GM19035 (cell line): ENCODE results near the gene MDP1.
A peak's percentile ranks its signal among the peaks of the same experiment; 100 is the strongest.

ENCODE experiments used
- ATAC-seq: cut with Tn5 transposase; IDR thresholded peaks from one replicate; pipeline ENCODE4 v1.9.1; 2021; ENCODE audit not compliant: unreplicated experiment

MDP1 gene

DNA sequence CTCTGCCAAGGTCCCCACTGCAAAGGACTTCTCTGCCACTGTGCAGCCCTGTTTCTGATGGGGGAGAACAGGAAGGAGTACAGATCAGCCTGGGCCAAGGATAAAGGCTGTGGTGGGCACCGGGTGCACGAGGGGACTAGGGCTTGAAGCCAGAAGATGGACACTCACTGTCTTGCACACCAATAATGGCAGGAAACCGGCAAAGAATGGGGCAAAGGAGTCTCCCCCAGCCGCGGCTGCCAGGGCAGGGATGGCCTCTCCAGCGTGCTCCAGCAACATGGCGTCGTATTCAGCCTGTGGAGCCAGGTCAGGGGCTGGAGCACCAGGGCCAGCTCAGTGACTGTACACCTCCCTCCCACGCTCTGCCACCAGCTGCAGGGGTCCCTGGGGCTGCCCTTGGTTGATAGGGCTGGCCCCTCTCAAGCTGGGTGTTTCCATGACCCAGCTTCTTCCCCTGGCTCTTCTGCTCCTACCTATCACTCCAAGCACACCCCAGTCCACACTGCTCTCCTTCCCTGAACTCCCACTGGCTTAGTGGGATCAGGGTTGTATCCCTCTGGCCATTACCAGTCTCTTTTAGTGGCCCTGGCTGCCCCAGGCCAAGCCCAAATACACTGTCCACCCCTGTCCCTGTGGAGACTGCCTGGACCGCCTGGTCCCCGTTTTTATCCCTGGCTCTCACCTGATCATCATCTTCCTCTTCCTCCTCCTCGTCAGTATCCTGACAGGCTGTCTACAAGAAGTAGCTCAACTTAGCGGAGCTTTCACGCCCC lies 33.6 kb downstream of the MDP1 start:
- ATAC-seq, result no peak

DNA sequence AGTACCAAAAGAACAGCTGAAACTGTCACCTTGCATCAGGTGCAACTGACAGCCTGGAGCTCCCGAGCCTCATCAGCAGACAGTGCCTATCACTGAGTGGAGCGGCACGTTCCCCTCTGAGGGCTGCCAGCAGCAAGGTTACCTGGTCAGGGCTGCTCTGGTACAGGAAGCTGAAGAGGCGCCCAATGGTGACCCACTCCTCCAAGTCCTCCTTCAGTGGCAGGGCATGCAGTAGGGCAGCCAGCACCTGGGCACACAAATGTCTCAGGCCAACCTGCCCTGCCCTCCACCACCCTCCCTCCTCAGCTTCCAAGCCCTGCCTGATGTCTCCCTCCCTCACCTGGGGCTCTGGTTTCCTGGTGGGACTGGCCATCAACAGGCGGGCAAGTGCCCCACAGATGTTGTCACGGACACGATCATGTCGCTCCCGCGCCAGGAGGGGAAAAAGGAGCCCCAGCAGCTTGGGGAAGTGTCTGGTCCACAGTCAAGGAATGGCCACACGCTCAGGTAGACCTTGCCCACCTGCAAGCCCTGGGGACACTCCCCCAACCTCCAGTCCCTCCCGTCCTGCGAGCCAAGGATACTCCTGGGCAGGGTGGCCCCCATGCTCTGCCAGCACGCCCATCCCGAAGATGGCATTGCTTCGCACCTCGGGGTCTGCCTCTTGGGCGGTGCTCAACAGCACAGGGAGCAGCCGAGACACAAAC lies 34.3 kb downstream of the MDP1 start:
- no peak for ATAC-seq

DNA sequence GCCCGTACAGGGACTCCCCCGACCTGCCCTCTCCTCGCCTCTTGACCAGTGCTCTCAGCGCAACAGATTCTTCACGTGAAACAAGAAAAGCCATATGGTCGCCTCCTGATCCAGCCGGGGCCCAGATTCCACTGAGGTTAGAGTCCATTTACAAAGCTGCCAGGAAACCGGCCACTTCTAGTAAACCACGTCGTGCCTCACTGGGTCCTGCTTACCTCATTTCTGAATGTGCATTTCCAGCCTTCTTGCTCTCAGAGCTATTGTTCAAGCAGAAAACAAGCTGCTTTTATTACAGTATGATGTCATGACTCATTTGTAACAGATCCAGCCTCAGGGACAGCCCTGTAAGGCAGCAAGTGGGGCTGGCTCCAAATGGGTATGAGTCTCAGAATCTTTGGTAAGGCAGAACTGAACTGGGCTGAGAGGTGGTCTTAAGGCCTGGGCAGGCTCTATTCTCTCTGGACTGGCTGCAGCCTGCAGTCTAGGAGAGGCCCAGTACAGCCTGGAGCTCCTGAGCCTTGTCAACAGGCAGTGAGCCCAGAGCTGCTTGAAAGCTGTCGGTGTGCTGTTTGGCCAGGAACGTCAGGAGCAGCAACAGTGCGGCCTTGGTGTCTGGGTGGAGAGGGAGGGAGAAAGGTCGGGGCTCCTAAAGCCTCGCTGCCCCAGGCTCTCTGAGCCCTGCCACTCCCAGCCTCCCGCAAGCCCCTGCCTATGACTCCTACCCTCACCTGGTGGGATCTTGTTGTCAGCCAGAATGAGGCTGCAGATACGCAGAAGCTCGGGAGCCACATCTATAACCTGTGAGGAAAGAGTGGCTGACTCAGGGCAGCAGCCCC lies 35.7 kb downstream of the MDP1 start:
- ATAC-seq, result no peak

DNA sequence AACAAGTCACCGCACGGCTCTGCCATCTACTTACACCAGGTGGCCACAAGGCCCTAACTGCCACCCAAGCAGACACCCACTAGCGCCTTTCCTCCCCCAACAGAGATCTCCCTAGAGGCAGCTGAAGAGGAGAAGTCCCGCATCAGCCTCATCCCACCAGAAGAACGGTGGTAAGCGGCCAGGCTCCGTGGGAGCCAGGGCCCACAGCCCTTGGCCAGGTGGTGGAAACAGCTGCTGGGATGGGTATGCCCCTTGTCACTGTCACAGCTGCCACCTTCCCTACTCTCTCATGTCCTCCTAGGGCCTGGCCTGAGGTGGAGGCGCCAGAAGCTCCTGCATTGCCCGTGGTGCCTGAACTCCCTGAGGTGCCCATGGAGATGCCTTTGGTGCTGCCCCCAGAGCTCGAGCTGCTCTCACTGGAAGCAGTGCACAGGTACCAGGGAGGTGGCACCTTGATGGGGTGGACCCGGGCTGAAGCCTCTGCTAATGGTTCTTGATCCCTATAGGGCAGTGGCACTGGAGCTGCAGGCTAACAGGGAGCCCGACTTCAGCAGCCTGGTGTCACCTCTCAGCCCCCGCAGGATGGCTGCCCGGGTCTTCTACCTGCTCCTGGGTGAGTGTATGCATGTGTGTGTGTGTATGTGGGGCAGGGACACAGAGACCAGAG lies 36.4 kb downstream of the MDP1 start:
- ATAC-seq, result no peak

DNA sequence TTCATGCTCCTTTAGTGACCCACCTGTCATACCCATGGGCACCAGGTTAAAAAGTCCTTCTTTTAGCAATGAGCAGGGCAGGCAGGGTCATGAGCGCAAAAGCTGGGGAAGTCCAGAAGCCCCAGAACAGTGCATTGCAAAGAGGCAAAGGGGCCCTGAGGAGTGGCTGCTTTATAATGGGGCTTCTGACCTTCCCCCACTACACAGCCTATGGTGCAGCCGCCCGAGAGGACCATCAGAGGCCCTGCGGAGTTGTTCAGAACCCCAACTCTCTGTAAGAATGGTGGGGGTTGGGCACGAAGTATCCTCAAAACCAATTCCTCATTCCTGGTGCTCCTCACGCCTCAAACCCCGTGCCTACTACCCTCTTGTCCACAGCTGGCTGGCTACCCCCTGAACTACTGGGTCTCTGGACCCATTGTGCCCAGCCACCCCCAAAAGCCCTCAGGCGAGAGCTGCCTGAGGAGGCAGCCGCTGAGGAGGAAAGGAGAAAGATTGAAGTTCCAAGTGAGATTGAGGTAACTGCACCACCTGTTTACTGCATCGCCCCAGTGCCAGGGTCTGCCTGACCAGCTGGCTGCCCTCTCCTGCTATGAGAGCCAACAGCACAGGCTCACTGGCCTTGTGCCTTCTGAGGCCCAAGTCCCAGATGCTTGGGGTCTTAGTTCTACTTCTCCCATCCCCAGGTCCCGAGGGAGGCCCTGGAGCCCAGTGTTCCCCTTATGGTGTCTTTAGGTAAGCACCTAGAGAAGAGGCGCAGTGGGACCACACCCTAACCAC lies 37.3 kb downstream of the MDP1 start:
- no peak for ATAC-seq

DNA sequence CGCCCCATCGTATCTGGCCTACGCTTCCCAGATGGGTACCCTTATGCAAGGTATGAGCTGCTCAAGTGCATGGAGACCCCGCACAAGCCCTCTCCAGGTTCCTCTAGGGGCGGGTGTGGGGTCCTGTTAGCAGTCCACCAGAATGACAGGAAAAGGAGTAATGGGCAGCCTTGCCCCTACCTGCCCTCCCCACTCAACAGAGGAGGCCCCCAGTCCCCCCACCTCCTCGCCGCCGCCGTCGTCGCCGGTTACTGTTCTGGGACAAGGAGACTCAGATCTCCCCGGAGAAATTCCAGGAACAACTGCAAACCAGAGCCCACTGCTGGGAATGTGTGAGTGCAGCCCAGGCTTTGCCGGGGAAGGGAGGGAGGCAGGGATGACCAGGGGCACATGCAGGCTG lies 38.0 kb downstream of the MDP1 start:
- no peak for ATAC-seq

DNA sequence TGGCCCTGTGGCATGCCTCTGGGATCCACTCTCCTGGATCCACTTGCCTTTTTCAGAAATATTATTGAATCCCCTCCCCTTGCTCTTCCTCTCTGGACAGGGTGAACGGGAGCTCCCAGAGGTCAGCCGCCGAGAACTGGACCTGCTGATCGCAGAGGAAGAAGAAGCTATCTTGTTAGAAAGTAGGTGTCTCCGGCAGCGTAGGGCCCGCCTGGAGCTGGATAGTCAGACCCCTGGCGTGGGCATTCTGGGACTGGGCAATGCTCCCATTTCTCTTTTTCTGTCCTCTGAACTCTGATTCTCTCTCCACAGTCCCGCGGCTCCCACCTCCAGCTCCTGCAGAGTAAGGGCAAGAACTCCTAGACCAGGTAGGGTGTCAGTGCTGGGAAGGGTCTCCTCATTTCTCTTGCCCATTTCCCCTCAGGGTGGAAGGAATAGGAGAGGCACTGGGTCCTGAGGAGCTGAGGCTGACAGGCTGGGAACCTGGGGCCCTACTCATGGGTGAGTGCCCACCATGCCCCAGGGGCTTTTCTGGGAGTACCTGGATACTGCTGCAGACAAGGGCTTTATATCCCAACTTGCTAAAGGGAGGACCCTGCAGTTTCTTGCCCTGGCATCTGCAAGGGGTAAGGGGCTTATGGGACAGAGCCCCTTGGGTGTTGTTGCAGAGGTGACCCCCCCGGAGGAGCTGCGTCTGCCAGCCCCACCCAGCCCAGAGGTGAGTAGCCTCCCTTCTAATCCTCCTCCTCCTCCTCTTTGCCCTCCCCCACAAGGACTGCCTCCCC lies 38.6 kb downstream of the MDP1 start:
- no peak for ATAC-seq

DNA sequence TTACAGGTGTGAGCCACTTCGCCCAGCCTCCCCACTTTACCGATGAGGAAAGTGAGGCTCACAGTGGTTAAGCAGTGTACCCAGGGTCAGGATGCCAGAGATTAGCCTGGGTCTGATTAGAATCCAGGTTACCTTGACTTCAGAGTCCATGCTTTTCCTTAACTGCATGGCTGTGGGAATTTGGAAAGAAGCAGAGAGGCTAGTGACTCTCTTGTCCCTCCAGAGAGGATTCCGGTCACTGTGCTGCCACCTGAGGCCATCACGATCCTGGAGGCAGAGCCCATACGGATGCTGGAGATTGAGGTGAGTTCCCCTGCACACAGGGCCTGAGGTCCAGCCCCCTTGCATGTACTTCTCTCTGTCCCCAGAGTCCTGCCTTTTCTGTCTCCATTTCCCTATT lies 39.3 kb downstream of the MDP1 start:
- no peak for ATAC-seq

DNA sequence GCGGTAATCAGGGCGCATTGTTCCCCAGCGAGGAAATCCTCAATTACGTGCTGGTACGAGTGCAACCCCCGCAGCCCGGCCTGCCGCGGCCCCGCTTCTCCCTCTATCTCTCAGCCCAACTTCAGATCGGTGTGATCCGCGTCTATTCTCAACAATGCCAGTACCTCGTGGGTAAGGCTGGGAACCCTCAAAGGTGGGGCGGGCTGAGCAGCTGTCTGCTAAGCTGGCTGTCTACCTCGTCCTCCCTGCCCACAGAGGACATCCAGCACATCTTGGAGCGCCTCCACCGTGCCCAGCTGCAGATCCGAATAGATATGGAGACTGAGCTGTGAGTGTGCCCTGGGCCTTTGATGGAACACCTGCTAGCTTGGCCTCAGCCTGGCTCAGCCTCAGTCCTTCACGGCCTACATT lies 43.0 kb downstream of the MDP1 start:
- ATAC-seq, result no peak

DNA sequence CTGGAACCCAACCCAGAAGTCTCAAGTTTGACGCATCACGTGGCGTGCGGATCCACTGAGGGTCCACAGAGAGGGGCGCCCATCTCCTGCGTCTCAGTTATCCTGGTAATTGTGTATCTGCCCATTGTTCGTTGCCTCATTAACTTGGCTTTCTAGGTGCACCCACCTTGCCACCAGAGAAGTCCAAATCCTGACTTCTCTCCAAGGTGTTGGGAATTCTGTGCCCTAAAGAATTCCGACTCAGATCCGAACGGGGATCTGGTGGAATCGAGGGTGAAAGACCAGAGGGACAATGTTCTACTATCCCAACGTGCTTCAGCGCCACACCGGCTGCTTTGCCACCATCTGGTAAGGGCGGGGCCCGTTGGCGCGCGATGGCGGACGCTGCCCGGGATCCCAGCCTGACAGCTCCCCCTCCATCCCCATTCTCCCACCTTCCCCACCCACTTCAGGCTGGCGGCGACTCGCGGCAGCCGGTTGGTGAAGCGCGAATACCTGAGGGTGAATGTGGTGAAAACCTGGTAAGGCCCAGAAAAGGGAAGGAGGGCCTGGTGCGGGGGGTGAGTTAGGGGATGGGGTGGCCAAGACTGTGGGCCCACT lies 43.5 kb downstream of the MDP1 start:
- ATAC-seq, result no peak

DNA sequence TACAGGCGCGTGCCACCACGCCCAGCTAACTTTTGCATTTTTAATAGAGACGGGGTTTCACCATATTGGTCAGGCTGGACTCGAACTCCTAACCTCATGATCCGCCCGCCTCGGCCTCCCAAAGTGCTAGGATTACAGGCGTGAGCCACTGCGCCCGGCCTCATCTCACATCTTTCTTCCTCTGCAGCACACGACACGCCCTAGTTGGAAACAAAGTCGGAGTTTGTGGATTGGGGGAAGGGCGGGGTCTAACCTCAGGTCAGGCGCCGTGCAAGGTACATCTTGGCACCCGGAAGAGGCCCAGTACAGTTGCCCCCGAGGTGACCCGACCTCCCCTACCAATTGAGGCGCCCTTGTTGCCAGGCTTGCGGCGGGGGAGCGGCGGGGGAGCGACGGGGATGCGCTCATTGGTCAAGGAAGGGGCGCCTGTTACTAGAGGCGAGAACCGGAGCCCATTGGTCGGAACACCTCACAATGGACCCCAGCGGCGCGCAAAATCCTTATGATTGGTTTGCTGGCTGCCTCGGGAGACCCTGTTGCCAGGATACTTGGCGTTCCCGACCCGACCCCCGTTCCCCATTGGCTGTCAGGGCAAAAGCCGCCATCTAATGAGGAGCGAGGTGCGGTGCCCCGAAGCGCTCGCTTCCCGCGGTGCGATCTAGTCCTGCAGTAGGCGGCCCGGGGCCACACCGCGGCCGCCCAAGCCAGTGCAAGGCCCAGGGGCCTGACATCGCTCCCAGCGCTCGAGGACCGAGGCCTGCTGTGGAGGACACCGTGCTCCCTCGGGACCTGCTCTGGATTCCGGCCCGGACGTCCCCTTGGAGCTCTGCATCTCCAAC lies 44.2 kb downstream of the MDP1 start, which contains the start of gene REC8:
Gene REC8 (plus strand): TSS at position 659 of the 839 bp plus-strand sequence. CDS start 473 bp downstream, outside the sequence.
- ATAC-seq, result peak; percentile 85

DNA sequence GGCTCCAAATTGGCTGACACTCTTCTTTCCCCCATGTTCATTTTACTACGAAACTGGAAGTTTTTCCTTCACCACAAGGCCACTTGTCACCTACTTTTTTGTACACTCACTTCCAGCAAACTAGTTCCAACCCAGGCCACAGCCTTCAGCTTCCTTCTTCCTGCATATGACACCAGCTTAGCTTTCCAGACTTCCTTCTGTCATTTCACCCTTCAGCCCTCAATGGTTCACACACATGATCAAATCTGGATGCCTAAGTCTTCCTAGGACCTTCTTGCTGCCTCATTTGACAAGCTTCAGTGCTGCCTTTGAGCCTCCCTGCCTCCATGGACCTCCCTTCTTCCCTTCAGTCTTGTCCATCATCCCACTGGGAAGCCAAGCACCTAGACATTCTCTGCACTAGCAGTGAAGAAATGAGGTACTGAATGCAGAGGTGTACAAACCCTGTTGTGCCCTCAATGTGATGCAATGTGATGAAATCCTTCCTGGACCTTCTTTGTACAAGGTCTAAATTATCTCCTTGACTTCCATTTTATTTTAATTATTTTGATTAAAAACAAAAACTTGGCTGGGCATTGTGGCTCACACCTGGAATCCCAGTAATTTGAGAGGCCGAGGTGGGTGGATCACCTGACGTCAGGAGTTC lies 48.3 kb downstream of the MDP1 start:
- no peak for ATAC-seq

DNA sequence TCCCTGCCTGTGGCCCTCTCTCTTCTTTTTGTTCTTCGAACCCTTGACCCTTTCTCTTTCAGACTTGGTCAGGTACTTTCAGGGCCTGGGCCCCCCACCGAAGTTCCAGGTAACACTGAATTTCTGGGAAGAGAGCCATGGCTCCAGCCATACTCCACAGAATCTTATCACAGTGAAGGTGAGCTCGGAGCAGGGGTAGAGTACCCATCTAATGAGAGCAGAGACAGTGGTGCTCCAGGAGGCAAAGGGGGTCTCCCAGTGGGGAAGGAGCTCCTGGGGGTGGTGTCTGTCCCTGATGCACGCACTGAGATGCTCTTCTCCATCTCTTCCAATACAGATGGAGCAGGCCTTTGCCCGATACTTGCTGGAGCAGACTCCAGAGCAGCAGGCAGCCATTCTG lies 50.1 kb downstream of the MDP1 start:
- ATAC-seq, result no peak

DNA sequence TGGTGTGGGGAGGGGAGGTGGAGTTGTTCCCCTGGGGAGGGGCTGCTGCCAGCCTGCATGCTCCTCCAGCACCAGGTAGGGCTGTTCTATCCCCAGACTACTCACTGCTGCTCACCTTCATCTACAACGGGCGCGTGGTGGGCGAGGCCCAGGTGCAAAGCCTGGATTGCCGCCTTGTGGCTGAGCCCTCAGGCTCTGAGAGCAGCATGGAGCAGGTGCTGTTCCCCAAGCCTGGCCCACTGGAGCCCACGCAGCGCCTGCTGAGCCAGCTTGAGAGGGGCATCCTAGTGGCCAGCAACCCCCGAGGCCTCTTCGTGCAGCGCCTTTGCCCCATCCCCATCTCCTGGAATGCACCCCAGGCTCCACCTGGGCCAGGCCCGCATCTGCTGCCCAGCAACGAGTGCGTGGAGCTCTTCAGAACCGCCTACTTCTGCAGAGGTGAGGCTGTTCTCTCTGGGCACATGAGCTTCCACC lies 51.3 kb downstream of the MDP1 start:
- no peak for ATAC-seq
